HCEC 1CT (cell line): ENCODE results near the gene STX12.
A peak's percentile ranks its signal among the peaks of the same experiment; 100 is the strongest.

ENCODE experiments used
- DNase-seq: peaks from one replicate; pipeline ENCODE4 v3.0.0-alpha.2; 2017

The STX12 gene

DNA sequence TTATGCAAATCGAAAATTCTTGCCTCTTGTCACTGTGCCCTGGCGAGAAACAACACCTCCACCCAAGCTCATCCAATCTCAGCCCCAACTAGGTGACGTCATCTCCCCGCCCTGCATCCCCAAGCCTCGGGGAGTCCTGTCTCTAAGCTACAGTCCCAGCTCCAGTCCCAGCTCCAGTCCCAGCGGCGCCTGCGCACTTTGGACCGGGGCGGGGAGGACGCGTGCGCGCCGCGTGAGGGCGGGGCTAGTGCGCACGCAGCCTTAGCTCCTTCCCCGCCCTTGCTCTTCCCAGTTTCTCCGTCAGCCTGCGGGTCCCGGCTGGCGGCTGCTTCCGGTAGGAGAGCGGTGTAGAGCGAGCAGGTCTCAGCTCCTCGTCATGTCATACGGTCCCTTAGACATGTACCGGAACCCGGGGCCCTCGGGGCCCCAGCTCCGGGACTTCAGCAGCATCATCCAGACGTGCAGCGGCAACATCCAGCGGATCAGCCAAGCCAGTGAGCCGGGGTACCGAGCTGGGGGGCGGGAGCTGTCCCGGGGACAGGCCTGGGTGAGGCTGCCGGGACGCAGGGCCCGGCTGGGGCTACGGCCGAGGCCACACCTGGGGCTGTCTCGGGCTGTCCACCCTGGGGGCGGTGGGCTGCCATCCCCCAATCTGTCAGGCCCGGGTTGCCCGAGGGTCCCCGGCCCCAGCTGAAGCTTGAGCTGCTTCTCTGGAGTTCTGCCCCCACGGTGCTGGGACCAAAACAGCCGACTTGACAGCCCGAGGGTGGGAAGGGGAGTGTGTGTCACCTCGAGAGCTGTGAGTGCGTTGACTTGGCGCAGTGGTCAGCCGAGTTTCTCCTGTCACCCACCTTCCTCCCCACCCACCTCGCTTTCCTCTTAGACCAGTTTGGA is at the start of gene STX12:
Gene STX12 (plus strand): TSS at position 288 of the 894 bp plus-strand sequence. CDS start 89 bp downstream, at position 377.
- peak; percentile 99 for DNase-seq

DNA sequence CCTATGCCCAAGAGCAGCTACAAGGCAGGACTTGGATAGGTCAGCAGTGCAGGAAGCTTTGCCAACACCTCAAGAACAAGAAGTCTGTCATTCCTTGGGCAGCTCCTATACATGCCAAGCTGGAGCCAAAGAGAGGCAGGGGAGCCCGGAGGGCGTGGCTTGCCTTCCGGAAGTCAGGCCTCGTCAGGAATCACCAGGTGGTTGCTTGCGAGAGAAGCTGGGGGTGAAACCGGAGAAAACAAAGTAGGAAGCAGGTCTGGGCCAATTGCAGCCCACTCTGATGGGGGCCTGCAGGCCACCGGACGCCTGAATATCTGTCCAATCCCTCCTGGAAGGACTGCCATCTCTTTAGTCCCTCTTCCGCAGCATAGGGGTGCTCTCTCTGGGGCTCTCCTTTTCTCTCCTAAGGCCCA is 48.1 kb upstream of the STX12 start:
- no peak for DNase-seq

- peak; percentile 99 for DNase-seq
Measured at GRCh38 chr1:27725374-27726172, 47.4 kb upstream of the STX12 start, which contains the start of gene FAM76A. FAM76A (plus strand) TSS chr1:27725961; CDS start chr1:27726081, 120 bp downstream.

DNA sequence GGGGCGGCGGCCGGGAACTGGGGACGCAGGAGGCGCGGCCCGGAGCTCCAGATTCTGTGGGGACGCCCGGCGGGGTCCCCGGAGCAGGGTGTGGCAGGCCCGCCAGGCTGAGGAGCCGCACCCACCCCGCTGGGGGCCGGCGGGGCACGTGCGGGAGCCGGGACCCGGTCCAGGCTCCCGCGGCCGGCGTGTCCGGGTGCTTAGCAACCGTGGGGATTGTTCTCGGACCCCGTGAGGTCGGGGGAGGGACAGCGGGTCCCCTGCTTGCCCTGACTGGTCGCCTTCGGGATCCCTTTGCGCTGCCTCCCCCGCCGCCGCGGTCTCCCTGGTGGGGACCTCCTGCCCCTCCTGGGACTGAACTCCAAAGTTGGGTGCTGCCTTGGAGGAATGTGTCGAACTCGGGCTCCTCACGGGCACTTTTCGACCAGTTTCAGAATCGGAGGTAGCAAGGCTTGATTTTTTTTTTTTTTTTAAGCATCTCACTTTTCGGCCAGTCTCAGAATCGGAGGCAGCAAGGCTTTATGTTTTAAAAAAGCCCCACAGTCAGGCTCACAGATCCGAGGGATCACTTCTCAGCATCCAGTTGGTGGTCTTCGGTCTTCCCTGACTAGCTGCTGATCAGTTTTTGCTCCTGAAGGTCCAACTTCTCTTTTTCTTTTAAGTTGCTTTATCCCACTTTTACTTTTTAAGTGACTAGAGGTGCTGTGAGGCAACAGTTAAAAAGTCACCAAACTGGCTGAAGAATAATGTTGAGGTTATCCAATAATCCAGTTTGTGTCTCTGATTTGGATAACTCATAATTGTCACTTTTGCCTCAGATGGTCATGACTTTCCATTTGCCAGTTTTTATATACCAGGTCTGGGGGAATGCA is 46.6 kb upstream of the STX12 start:
- peak; percentile 29 for DNase-seq

- peak; percentile 47 for DNase-seq
Measured at GRCh38 chr1:27727126-27727525, 45.9 kb upstream of the STX12 start.

- DNase-seq = no peak
Measured at GRCh38 chr1:27736252-27736651, 36.8 kb upstream of the STX12 start.

DNA sequence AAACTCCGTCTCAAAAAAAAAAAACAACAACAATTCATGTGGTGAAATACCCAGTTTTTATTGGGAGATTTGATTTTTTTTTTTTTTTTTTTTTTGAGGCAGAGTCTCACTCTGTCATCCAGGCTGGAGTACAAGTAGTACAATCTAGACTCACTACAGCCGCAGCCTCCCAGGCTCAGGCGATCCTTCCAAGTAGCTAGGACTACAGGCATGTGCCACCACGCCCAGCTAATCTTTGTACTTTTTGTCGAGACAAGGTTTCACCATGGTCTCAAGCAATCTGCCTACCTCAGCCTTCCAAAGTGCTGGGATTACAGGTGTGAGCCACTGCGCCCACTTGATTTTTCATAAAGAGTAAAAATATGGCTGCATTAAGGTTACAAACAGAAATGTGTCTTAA is 31.9 kb upstream of the STX12 start:
- DNase-seq = no peak

DNA sequence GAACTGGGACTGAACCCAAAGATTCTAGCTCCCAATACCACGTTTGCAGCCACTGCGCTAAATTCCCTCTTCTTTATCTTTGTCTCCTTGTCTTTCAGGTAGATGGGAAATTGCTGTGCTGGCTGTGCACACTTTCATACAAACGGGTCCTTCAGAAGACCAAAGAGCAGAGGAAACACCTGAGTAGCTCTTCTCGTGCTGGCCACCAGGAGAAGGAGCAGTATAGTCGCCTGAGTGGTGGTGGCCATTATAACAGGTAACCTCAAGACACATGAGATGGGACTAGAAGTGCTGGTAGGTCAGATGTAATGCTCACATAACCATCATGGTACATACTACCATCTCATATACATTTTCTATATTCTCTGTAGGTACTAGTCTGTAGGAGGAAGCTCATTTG is 28.5 kb upstream of the STX12 start:
- no peak for DNase-seq

- DNase-seq = no peak
Measured at GRCh38 chr1:27745466-27745865, 27.6 kb upstream of the STX12 start.

- DNase-seq = no peak
Measured at GRCh38 chr1:27752360-27752759, 20.7 kb upstream of the STX12 start.

GRCh38 chr1:27755286-27755685 is 17.7 kb upstream of the STX12 start:
- DNase-seq = no peak

DNA sequence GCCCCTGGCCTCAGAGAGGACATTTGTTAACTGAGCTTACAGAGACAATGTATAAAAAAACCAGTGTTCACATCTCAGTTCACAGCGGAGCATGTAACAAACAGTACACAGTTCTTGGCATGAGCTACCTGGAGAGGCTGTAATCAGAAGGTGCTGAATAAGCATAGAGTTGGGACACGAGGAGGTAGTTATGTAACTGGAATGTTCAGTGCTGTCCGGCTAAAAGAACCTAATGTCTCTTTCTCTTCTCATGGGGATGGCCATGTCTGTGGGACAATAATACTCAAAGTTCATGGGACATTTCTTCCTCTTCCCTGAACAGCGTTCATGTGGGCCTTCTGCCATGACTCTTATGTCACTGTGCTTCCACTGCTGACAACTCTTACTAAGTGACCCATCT is 17.2 kb upstream of the STX12 start:
- DNase-seq = no peak

GRCh38 chr1:27759236-27759635 is 13.8 kb upstream of the STX12 start:
- DNase-seq = no peak

- DNase-seq = no peak
Measured at GRCh38 chr1:27760426-27760825, 12.6 kb upstream of the STX12 start.

GRCh38 chr1:27762033-27762432 is 11.0 kb upstream of the STX12 start:
- DNase-seq = no peak

GRCh38 chr1:27763358-27763757 is 9.7 kb upstream of the STX12 start:
- no peak for DNase-seq

- no peak for DNase-seq
Measured at GRCh38 chr1:27770293-27770830, 2.7 kb upstream of the STX12 start.

- no peak for DNase-seq
Measured at GRCh38 chr1:27772036-27772931, 735 bp upstream of the STX12 start.

GRCh38 chr1:27773826-27774445 is 917 bp downstream of the STX12 start:
- DNase-seq = peak; percentile 18

GRCh38 chr1:27774654-27775053 is 1.6 kb downstream of the STX12 start:
- DNase-seq = no peak

DNA sequence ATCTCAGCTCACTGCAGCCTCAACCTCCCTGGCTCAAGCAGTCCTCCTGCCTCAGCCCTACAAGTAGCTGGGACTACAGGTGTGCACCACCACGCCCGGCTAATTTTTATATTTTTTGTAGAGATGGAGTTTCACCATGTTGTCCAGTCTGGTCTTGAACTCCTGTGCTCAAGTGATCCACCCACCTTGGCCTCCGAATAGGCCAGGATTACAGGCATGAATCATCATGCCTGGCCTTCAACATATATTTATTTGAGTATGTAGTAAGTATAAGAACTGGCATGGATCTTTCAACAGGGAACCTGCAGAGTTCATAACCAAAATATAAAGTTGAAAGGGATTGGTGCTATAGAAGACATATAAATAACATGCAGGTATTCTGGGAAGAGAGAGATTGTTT is 2.3 kb downstream of the STX12 start:
- DNase-seq = peak; percentile 11
